Measurements from ENCODE around the gene H19. TPM values are rescaled to one million over a fixed set of nuclear protein-coding genes. Genes with fewer than 3 reads are reported as not detected.

The H19 gene
- total RNA-seq (2014; rRNA removed; shearing (Covaris generic)): 0.62 and 1.2 TPM in 2 replicates

- H3K27me3 ChIP-seq (ENCODE audit: control insufficient read depth, insufficient read depth, low read length): no peaks in the 10 kb centered on the region
- H3K36me3 ChIP-seq (replicated peaks; ENCODE audit: control insufficient read depth, insufficient read depth, low read length): no peaks in the 10 kb centered on the region
- no peak within 1 kb of the TSS for H3K4me3 ChIP-seq (ENCODE audit: insufficient read depth, low read depth, low read length)
- DNase-seq: no peak
Observed at GRCh38 chr11:1997755-1998154, at the start of gene H19. H19 (minus strand) TSS chr11:1997842.

GRCh38 chr11:2041963-2042362 lies 44.3 kb upstream of the H19 start:
- no peak for DNase-seq
- no peaks in the 10 kb centered on the region for H3K36me3 ChIP-seq (replicated peaks; ENCODE audit: control insufficient read depth, insufficient read depth, low read length)
- no peak overlapping the region for H3K4me3 ChIP-seq (ENCODE audit: insufficient read depth, low read depth, low read length)
- no peaks in the 10 kb centered on the region; the same call in 1 of the 2 replicates for H3K27me3 ChIP-seq (ENCODE audit: control insufficient read depth, insufficient read depth, low read length)

- DNase-seq: no peak
- no peak overlapping the region for H3K4me3 ChIP-seq (ENCODE audit: insufficient read depth, low read depth, low read length)
- H3K36me3 ChIP-seq (replicated peaks; ENCODE audit: control insufficient read depth, insufficient read depth, low read length): no peaks in the 10 kb centered on the region
- H3K27me3 ChIP-seq (ENCODE audit: control insufficient read depth, insufficient read depth, low read length): no peaks in the 10 kb centered on the region; the same call in 1 of the 2 replicates
Observed at GRCh38 chr11:2041153-2041552, 43.5 kb upstream of the H19 start.

- Histone ChIP-seq H3K4me3 (ENCODE audit: insufficient read depth, low read depth, low read length) (no peak overlapping the region), H3K36me3 (replicated peaks; ENCODE audit: control insufficient read depth, insufficient read depth, low read length) (no peaks in the 10 kb centered on the region), H3K27me3 (ENCODE audit: control insufficient read depth, insufficient read depth, low read length) (no peaks in the 10 kb centered on the region; the same call in 1 of the 2 replicates)
- DNase-seq: no peak
Observed at GRCh38 chr11:2039198-2039759, 41.6 kb upstream of the H19 start.

GRCh38 chr11:2036863-2037486 lies 39.3 kb upstream of the H19 start:
- Histone ChIP-seq H3K4me3 (ENCODE audit: insufficient read depth, low read depth, low read length) (no peak overlapping the region), H3K36me3 (replicated peaks; ENCODE audit: control insufficient read depth, insufficient read depth, low read length) (no peaks in the 10 kb centered on the region), H3K27me3 (ENCODE audit: control insufficient read depth, insufficient read depth, low read length) (no peaks in the 10 kb centered on the region)
- DNase-seq: no peak

GRCh38 chr11:2035382-2035781 lies 37.7 kb upstream of the H19 start:
- no peak overlapping the region for H3K4me3 ChIP-seq (ENCODE audit: insufficient read depth, low read depth, low read length)
- no peaks in the 10 kb centered on the region for H3K27me3 ChIP-seq (ENCODE audit: control insufficient read depth, insufficient read depth, low read length)
- H3K36me3 ChIP-seq (replicated peaks; ENCODE audit: control insufficient read depth, insufficient read depth, low read length): no peaks in the 10 kb centered on the region
- DNase-seq: no peak

GRCh38 chr11:2031058-2031457 lies 33.4 kb upstream of the H19 start:
- no peaks in the 10 kb centered on the region for H3K36me3 ChIP-seq (replicated peaks; ENCODE audit: control insufficient read depth, insufficient read depth, low read length)
- no peak for DNase-seq
- H3K4me3 ChIP-seq (ENCODE audit: insufficient read depth, low read depth, low read length): no peak overlapping the region
- H3K27me3 ChIP-seq (ENCODE audit: control insufficient read depth, insufficient read depth, low read length): no peaks in the 10 kb centered on the region

- H3K4me3 ChIP-seq (ENCODE audit: insufficient read depth, low read depth, low read length): no peak overlapping the region
- H3K36me3 ChIP-seq (replicated peaks; ENCODE audit: control insufficient read depth, insufficient read depth, low read length): no peaks in the 10 kb centered on the region
- no peaks in the 10 kb centered on the region for H3K27me3 ChIP-seq (ENCODE audit: control insufficient read depth, insufficient read depth, low read length)
- DNase-seq: no peak
Observed at GRCh38 chr11:2027708-2028107, 30.1 kb upstream of the H19 start.

- Histone ChIP-seq H3K27me3 (ENCODE audit: control insufficient read depth, insufficient read depth, low read length) (no peaks in the 10 kb centered on the region), H3K4me3 (ENCODE audit: insufficient read depth, low read depth, low read length) (no peak overlapping the region), H3K36me3 (replicated peaks; ENCODE audit: control insufficient read depth, insufficient read depth, low read length) (no peaks in the 10 kb centered on the region)
- no peak for DNase-seq
Observed at GRCh38 chr11:2015025-2015424, 17.4 kb upstream of the H19 start.

GRCh38 chr11:2012440-2012839 lies 14.8 kb upstream of the H19 start:
- Histone ChIP-seq H3K27me3 (ENCODE audit: control insufficient read depth, insufficient read depth, low read length) (no peaks in the 10 kb centered on the region), H3K36me3 (replicated peaks; ENCODE audit: control insufficient read depth, insufficient read depth, low read length) (no peaks in the 10 kb centered on the region), H3K4me3 (ENCODE audit: insufficient read depth, low read depth, low read length) (no peak overlapping the region)
- no peak for DNase-seq

- DNase-seq: no peak
Observed at GRCh38 chr11:2004466-2004865, 6.8 kb upstream of the H19 start.

GRCh38 chr11:2002807-2003206 lies 5.2 kb upstream of the H19 start:
- DNase-seq: no peak
- H3K27me3 ChIP-seq (ENCODE audit: control insufficient read depth, insufficient read depth, low read length): no peaks in the 10 kb centered on the region
- H3K36me3 ChIP-seq (replicated peaks; ENCODE audit: control insufficient read depth, insufficient read depth, low read length): no peaks in the 10 kb centered on the region
- no peak overlapping the region for H3K4me3 ChIP-seq (ENCODE audit: insufficient read depth, low read depth, low read length)

More at GRCh38 chr11:2004466-2004865, 6.8 kb upstream of the H19 start:
- no peaks in the 10 kb centered on the region for H3K36me3 ChIP-seq (replicated peaks; ENCODE audit: control insufficient read depth, insufficient read depth, low read length)
- H3K4me3 ChIP-seq (ENCODE audit: insufficient read depth, low read depth, low read length): no peak overlapping the region
- H3K27me3 ChIP-seq (ENCODE audit: control insufficient read depth, insufficient read depth, low read length): no peaks in the 10 kb centered on the region

- Histone ChIP-seq H3K36me3 (replicated peaks; ENCODE audit: control insufficient read depth, insufficient read depth, low read length) (no peaks in the 10 kb centered on the region), H3K4me3 (ENCODE audit: insufficient read depth, low read depth, low read length) (no peak overlapping the region), H3K27me3 (ENCODE audit: control insufficient read depth, insufficient read depth, low read length) (no peaks in the 10 kb centered on the region)
- no peak for DNase-seq
Observed at GRCh38 chr11:2002042-2002776, 4.6 kb upstream of the H19 start.

GRCh38 chr11:1998861-1999260 lies 1.2 kb upstream of the H19 start:
- Histone ChIP-seq H3K36me3 (replicated peaks; ENCODE audit: control insufficient read depth, insufficient read depth, low read length) (no peaks in the 10 kb centered on the region), H3K4me3 (ENCODE audit: insufficient read depth, low read depth, low read length) (no peak overlapping the region), H3K27me3 (ENCODE audit: control insufficient read depth, insufficient read depth, low read length) (no peaks in the 10 kb centered on the region)
- DNase-seq: no peak

- no peak for DNase-seq
- Histone ChIP-seq H3K36me3 (replicated peaks; ENCODE audit: control insufficient read depth, insufficient read depth, low read length) (no peaks in the 10 kb centered on the region), H3K4me3 (ENCODE audit: insufficient read depth, low read depth, low read length) (no peak overlapping the region), H3K27me3 (ENCODE audit: control insufficient read depth, insufficient read depth, low read length) (no peaks in the 10 kb centered on the region)
Observed at GRCh38 chr11:1998290-1998689, 648 bp upstream of the H19 start.

All from H7 (cell line).